ENCODE data around the gene CYP2A7. TPM values are rescaled to one million over a fixed set of nuclear protein-coding genes. Genes with fewer than 3 reads are reported as not detected.
"Not testable (repeated sequence)": the region's sequence is repeated elsewhere in the genome, so short reads cannot be mapped to it uniquely, and the experiment has no call there.

CYP2A7 gene
- total RNA-seq, 1 donor from 2014 or later: not detected

GRCh38 chr19:40921005-40921897 lies 39.2 kb upstream of the CYP2A7 start:
- Mint-ChIP-seq H3K36me3 (no peaks in the 10 kb centered on the region), H3K27ac (peak overlapping the region; percentile 78), H3K9me3 (no peaks in the 10 kb centered on the region), H3K4me3 (no peak overlapping the region), H3K27me3 (peaks cover 9% of the 10 kb centered on the region), H3K4me1 (ENCODE audit: unreplicated experiment) (no peaks in the 10 kb centered on the region)
- TF ChIP-seq CTCF (conservative IDR thresholded peaks at IDR 0.05): no peak
- DNase-seq (ENCODE audit: extremely low spot score, unreplicated experiment): no peak

- H3K36me3 Mint-ChIP-seq: no peaks in the 10 kb centered on the region
- H3K27ac Mint-ChIP-seq: peak overlapping the region; percentile 78
- DNase-seq (ENCODE audit: extremely low spot score, unreplicated experiment): no peak
- TF ChIP-seq CTCF (conservative IDR thresholded peaks at IDR 0.05): no peak
- no peaks in the 10 kb centered on the region for H3K4me1 Mint-ChIP-seq (ENCODE audit: unreplicated experiment)
- H3K9me3 Mint-ChIP-seq: no peaks in the 10 kb centered on the region
- H3K27me3 Mint-ChIP-seq: peaks cover 4% of the 10 kb centered on the region
- no peak overlapping the region for H3K4me3 Mint-ChIP-seq
These were observed 38.4 kb upstream of the CYP2A7 start for GRCh38 chr19:40920300-40921004.

- not testable (repeated sequence) for H3K36me3 Mint-ChIP-seq; H3K27ac Mint-ChIP-seq; DNase-seq (ENCODE audit: extremely low spot score, unreplicated experiment); H3K9me3 Mint-ChIP-seq; H3K4me3 Mint-ChIP-seq; H3K4me1 Mint-ChIP-seq (ENCODE audit: unreplicated experiment)
- H3K27me3 Mint-ChIP-seq: peaks cover 12% of the 10 kb centered on the region
These were observed 37.7 kb upstream of the CYP2A7 start for GRCh38 chr19:40919530-40920299.

GRCh38 chr19:40918303-40918702 lies 36.3 kb upstream of the CYP2A7 start:
- not testable (repeated sequence) for H3K4me1 Mint-ChIP-seq (ENCODE audit: unreplicated experiment); H3K4me3 Mint-ChIP-seq; H3K27ac Mint-ChIP-seq; H3K9me3 Mint-ChIP-seq; H3K36me3 Mint-ChIP-seq; DNase-seq (ENCODE audit: extremely low spot score, unreplicated experiment)
- H3K27me3 Mint-ChIP-seq: peaks cover 21% of the 10 kb centered on the region

- no peaks in the 10 kb centered on the region for H3K4me1 Mint-ChIP-seq (ENCODE audit: unreplicated experiment)
- H3K27ac Mint-ChIP-seq: no peak overlapping the region
- no peaks in the 10 kb centered on the region for H3K9me3 Mint-ChIP-seq
- no peak for TF ChIP-seq CTCF (conservative IDR thresholded peaks at IDR 0.05)
- peaks cover 37% of the 10 kb centered on the region for H3K27me3 Mint-ChIP-seq
- no peaks in the 10 kb centered on the region for H3K36me3 Mint-ChIP-seq
- DNase-seq (ENCODE audit: extremely low spot score, unreplicated experiment): no peak
- H3K4me3 Mint-ChIP-seq: no peak overlapping the region
These were observed 26.9 kb upstream of the CYP2A7 start for GRCh38 chr19:40908976-40909375.

GRCh38 chr19:40907968-40908735 lies 26.1 kb upstream of the CYP2A7 start:
- no peaks in the 10 kb centered on the region for H3K4me1 Mint-ChIP-seq (ENCODE audit: unreplicated experiment)
- H3K4me3 Mint-ChIP-seq: no peak overlapping the region
- no peak for DNase-seq (ENCODE audit: extremely low spot score, unreplicated experiment)
- no peaks in the 10 kb centered on the region for H3K9me3 Mint-ChIP-seq
- H3K27me3 Mint-ChIP-seq: peaks cover 39% of the 10 kb centered on the region
- TF ChIP-seq CTCF (conservative IDR thresholded peaks at IDR 0.05): no peak
- no peaks in the 10 kb centered on the region for H3K36me3 Mint-ChIP-seq
- H3K27ac Mint-ChIP-seq: no peak overlapping the region
